Neural cell (in vitro differentiated cells): ENCODE results near the gene CDX1. TPM values are rescaled to one million over a fixed set of nuclear protein-coding genes. Genes with fewer than 3 reads are reported as not detected.

ENCODE experiments used
- H2AFZ ChIP-seq: fragments of 200-600, 300-800 bp; sonication (generic), shearing (Covaris generic); 2 replicates; pipeline ENCODE4 v1.6.0; 2014; ENCODE audit warnings: low read depth, mild to moderate bottlenecking, antibody characterized with exemption, low read length, moderate library complexity
- H3F3A ChIP-seq: fragments of 200-600 bp; shearing (Covaris generic); 2 replicates; pipeline ENCODE4 v1.6.1; 2016; ENCODE audit warnings: mild to moderate bottlenecking, moderate library complexity, mixed read lengths, antibody characterized with exemption, low read length; ENCODE audit not compliant: insufficient read depth, poor library complexity, severe bottlenecking
- H3K27ac ChIP-seq: fragments of 200-600, 300-800 bp; sonication (generic), shearing (Covaris generic); 2 replicates; pipeline ENCODE4 v1.5.1; 2014; ENCODE audit warnings: mild to moderate bottlenecking, low read length, moderate library complexity
- H3K27me3 ChIP-seq: fragments of 300-800, 200-600 bp; sonication (generic), shearing (Covaris generic); 2 replicates; pipeline ENCODE4 v1.6.0; 2014; ENCODE audit warnings: mild to moderate bottlenecking, low read depth, low read length, moderate library complexity; ENCODE audit not compliant: insufficient read depth
- H3K36me3 ChIP-seq: fragments of 300-800, 200-600 bp; sonication (generic), shearing (Covaris generic); 2 replicates; pipeline ENCODE4 v1.5.1; 2014; ENCODE audit warnings: mild to moderate bottlenecking, antibody characterized with exemption, low read length, moderate library complexity; ENCODE audit not compliant: insufficient read depth
- H3K4me2 ChIP-seq: fragments of 300-800, 200-600 bp; sonication (generic), shearing (Covaris generic); 2 replicates; pipeline ENCODE4 v1.6.0; 2014; ENCODE audit warnings: mild to moderate bottlenecking, low read length
- H3K4me3 ChIP-seq: fragments of 300-800, 200-600 bp; sonication (generic), shearing (Covaris generic); 2 replicates; pipeline ENCODE4 v1.5.1; 2014; ENCODE audit warnings: mild to moderate bottlenecking, low read length, moderate library complexity
- H3K79me2 ChIP-seq: fragments of 200-600 bp; shearing (Covaris generic); replicated peaks from 2 replicates; pipeline ENCODE4 v1.6.0; 2014; ENCODE audit warnings: mild to moderate bottlenecking, low read length, moderate library complexity; ENCODE audit not compliant: insufficient read depth
- H3K9ac ChIP-seq: fragments of 300-800, 200-600 bp; sonication (generic), shearing (Covaris generic); 2 replicates; pipeline ENCODE4 v1.6.1; 2016; ENCODE audit warnings: mild to moderate bottlenecking, low read length, mixed read lengths
- H3K9me2 ChIP-seq: fragments of 200-600 bp; shearing (Covaris generic); 2 replicates; pipeline ENCODE4 v1.6.1; 2016; ENCODE audit warnings: mild to moderate bottlenecking, low read length, mixed read lengths; ENCODE audit not compliant: insufficient read depth
- H3K9me3 ChIP-seq: fragments of 200-600, 300-800 bp; sonication (generic), shearing (Covaris generic); 2 replicates; pipeline ENCODE4 v1.6.1; 2016; ENCODE audit warnings: mild to moderate bottlenecking, mixed run types, low read length, moderate library complexity, mixed read lengths
- H4K20me1 ChIP-seq: fragments of 200-600 bp; shearing (Covaris generic); 2 replicates; pipeline ENCODE4 v1.6.1; 2016; ENCODE audit warnings: mild to moderate bottlenecking, mixed run types; ENCODE audit not compliant: insufficient read depth
- EP300 ChIP-seq: fragments of 450-650 bp; conservative IDR thresholded peaks from 2 replicates; pipeline ENCODE4 v1.6.1; 2014; ENCODE audit warnings: antibody characterized with exemption, mild to moderate bottlenecking, moderate library complexity; ENCODE audit not compliant: poor library complexity, severe bottlenecking
- EZH2 ChIP-seq: fragments of 200-600, 300-800 bp; shearing (Covaris generic), sonication (generic); IDR thresholded peaks from 2 replicates; pipeline ENCODE4 v1.6.1; 2014; ENCODE audit warnings: antibody characterized with exemption, low read length, borderline replicate concordance, mild to moderate bottlenecking; ENCODE audit not compliant: insufficient read depth, poor library complexity, severe bottlenecking
- MXI1 ChIP-seq: fragments of 450-650 bp; conservative IDR thresholded peaks from 2 replicates; pipeline ENCODE4 v1.6.1; 2014; ENCODE audit warnings: antibody characterized with exemption, mild to moderate bottlenecking; ENCODE audit not compliant: poor library complexity, severe bottlenecking
- POLR2AphosphoS5 ChIP-seq: IDR thresholded peaks from 2 replicates; pipeline ENCODE4 v1.6.1; 2012
- RAD21 ChIP-seq: fragments of 450-650 bp; conservative IDR thresholded peaks from 2 replicates; pipeline ENCODE4 v1.6.1; 2014; ENCODE audit warnings: antibody characterized with exemption, mild to moderate bottlenecking, moderate library complexity
- SMC3 ChIP-seq: fragments of 450-650 bp; conservative IDR thresholded peaks from 2 replicates; pipeline ENCODE4 v1.6.1; 2014; ENCODE audit warnings: antibody characterized with exemption, mild to moderate bottlenecking, moderate library complexity; ENCODE audit not compliant: poor library complexity
- TAF1 ChIP-seq: IDR thresholded peaks from 2 replicates; pipeline ENCODE4 v1.6.1; 2012; ENCODE audit warnings: low read depth
- polyA plus RNA-seq: library from polyadenylated mRNA; depleted of rRNA; stranded (reverse); fragments of >200 nt; gene quantifications from 2 replicates; pipeline ENCODE4 v1.2.3, GENCODE V29; 2014
- TF ChIP-seq, protein P1 (sequence below): fragments of 450-650 bp; IDR thresholded peaks from 2 replicates; pipeline ENCODE4 v1.5.1; 2014; ENCODE audit warnings: antibody characterized with exemption, mild to moderate bottlenecking, moderate library complexity; ENCODE audit not compliant: poor library complexity, severe bottlenecking
- TF ChIP-seq, protein P2 (sequence below): IDR thresholded peaks from 2 replicates; pipeline ENCODE4 v1.6.1; 2012; ENCODE audit warnings: borderline replicate concordance

CDX1 gene
- polyA plus RNA-seq, 1 donor from 2014 or later: not detected

DNA sequence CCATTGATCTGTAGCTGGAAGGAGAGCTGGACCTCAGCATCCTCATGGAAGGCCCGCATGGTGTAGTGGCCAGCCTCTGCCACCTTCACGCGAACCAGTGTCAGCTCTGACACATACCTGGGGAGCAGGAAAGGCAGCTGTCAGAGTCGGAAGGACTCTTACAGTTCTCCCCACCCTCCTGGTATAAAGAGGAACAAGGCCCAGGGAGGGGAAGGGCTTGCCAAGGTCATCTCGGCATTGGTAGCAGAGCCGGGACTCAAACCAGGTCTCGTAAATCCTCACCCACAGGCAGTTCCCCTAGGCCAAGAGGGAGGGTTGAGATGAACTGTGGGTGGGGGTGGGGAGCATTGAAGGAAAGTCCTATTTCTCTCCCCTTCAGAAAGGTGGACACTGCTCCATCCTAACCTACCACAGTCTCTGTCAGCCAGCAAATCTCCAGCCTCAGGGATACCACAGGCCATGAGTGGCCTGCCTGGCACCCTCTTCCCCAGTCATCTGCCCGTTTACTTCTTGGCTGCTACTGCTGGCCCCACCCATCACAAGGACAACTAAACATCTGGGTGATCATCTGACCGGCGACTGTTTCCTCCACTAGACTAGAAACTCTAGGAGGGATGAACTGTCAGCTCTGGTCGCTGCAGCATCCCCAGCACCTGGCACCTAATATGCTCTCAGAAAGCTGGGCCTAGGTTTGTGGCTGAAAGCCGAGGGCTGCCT is 34.4 kb upstream of the CDX1 start:
- Histone ChIP-seq H3K9ac (no peak overlapping the region), H3K4me2 (no peak overlapping the region), H3K9me2 (no peaks in the 10 kb centered on the region), H3K4me3 (no peak overlapping the region), H3K36me3 (no peaks in the 10 kb centered on the region), H3F3A (no peaks in the 10 kb centered on the region), H2AFZ (no peak overlapping the region), H3K27ac (no peak overlapping the region), H3K27me3 (no peaks in the 10 kb centered on the region), H4K20me1 (no peaks in the 10 kb centered on the region), H3K79me2 (no peaks in the 10 kb centered on the region), H3K9me3 (no peaks in the 10 kb centered on the region)
- TF ChIP-seq, protein P1, sequence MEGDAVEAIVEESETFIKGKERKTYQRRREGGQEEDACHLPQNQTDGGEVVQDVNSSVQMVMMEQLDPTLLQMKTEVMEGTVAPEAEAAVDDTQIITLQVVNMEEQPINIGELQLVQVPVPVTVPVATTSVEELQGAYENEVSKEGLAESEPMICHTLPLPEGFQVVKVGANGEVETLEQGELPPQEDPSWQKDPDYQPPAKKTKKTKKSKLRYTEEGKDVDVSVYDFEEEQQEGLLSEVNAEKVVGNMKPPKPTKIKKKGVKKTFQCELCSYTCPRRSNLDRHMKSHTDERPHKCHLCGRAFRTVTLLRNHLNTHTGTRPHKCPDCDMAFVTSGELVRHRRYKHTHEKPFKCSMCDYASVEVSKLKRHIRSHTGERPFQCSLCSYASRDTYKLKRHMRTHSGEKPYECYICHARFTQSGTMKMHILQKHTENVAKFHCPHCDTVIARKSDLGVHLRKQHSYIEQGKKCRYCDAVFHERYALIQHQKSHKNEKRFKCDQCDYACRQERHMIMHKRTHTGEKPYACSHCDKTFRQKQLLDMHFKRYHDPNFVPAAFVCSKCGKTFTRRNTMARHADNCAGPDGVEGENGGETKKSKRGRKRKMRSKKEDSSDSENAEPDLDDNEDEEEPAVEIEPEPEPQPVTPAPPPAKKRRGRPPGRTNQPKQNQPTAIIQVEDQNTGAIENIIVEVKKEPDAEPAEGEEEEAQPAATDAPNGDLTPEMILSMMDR: no peak
- TF ChIP-seq MXI1 (no peak), POLR2AphosphoS5 (no peak), RAD21 (no peak), EP300 (no peak)

DNA sequence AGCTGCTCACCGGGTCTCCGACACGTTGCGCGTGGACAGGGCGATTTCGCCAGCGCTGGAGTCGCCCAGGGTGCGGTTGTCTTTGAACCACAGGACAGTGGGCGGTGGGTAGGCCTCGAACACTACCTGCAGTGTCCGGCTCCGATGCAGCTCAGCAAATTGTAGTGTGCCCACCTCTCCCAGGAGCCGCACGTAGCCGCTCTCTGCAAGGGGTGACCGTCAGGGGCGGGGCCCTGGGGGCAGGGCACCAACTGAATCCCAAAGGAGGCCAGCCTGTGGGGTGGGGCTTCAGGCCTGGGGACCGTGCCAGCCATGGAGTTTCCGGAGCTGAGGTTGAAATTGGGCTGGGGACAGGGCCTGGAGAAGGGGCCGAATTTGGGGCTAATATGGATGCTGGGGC is 33.8 kb upstream of the CDX1 start:
- Histone ChIP-seq H3K9me3 (no peaks in the 10 kb centered on the region), H3K4me3 (no peak overlapping the region), H3K27ac (no peak overlapping the region), H3K9me2 (no peaks in the 10 kb centered on the region), H3K36me3 (no peaks in the 10 kb centered on the region), H3K27me3 (no peaks in the 10 kb centered on the region), H2AFZ (no peak overlapping the region), H3K4me2 (no peak overlapping the region), H3F3A (no peaks in the 10 kb centered on the region), H3K79me2 (no peaks in the 10 kb centered on the region), H3K9ac (no peak overlapping the region), H4K20me1 (no peaks in the 10 kb centered on the region)
- TF ChIP-seq, protein P1: no peak
- TF ChIP-seq, protein P2, sequence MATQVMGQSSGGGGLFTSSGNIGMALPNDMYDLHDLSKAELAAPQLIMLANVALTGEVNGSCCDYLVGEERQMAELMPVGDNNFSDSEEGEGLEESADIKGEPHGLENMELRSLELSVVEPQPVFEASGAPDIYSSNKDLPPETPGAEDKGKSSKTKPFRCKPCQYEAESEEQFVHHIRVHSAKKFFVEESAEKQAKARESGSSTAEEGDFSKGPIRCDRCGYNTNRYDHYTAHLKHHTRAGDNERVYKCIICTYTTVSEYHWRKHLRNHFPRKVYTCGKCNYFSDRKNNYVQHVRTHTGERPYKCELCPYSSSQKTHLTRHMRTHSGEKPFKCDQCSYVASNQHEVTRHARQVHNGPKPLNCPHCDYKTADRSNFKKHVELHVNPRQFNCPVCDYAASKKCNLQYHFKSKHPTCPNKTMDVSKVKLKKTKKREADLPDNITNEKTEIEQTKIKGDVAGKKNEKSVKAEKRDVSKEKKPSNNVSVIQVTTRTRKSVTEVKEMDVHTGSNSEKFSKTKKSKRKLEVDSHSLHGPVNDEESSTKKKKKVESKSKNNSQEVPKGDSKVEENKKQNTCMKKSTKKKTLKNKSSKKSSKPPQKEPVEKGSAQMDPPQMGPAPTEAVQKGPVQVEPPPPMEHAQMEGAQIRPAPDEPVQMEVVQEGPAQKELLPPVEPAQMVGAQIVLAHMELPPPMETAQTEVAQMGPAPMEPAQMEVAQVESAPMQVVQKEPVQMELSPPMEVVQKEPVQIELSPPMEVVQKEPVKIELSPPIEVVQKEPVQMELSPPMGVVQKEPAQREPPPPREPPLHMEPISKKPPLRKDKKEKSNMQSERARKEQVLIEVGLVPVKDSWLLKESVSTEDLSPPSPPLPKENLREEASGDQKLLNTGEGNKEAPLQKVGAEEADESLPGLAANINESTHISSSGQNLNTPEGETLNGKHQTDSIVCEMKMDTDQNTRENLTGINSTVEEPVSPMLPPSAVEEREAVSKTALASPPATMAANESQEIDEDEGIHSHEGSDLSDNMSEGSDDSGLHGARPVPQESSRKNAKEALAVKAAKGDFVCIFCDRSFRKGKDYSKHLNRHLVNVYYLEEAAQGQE: no peak
- TF ChIP-seq EP300 (no peak), POLR2AphosphoS5 (no peak), RAD21 (no peak), MXI1 (no peak), TAF1 (no peak), SMC3 (no peak), EZH2 (no peak)
